Stimulated activated CD4-positive, alpha-beta T cell treated with anti-CD3 and anti-CD28 coated beads, Interleukin-12 subunit alpha, Interleukin-12 subunit beta, amount 100 ng/mL, for 24 hours (primary cell): ENCODE measurements around the gene LYPLAL1.

Experiments used
- DNase-seq, 2 experiments: peaks; one replicate each; pipeline ENCODE4 v3.0.0-alpha.2; 2020; ENCODE audit warnings: low read depth in 2 of 2

Gene LYPLAL1

GRCh38 chr1:219173758-219174459 lies at the start of gene LYPLAL1:
Gene LYPLAL1 (plus strand): TSS chr1:219173878. CDS start chr1:219173891, 13 bp downstream.
- peak; percentile 76 to 77 for DNase-seq

- no peak for DNase-seq
Observed at GRCh38 chr1:219124163-219124562, 49.5 kb upstream of the LYPLAL1 start.

GRCh38 chr1:219125342-219125741 lies 48.3 kb upstream of the LYPLAL1 start:
- DNase-seq: no peak

GRCh38 chr1:219126377-219126776 lies 47.3 kb upstream of the LYPLAL1 start:
- DNase-seq: no peak

GRCh38 chr1:219128957-219129356 lies 44.7 kb upstream of the LYPLAL1 start:
- DNase-seq: no peak

- no peak for DNase-seq
Observed at GRCh38 chr1:219130366-219130935, 43.2 kb upstream of the LYPLAL1 start.

- no peak for DNase-seq
Observed at GRCh38 chr1:219132939-219133338, 40.7 kb upstream of the LYPLAL1 start.

- DNase-seq: no peak
Observed at GRCh38 chr1:219138747-219139146, 34.9 kb upstream of the LYPLAL1 start.

- DNase-seq: no peak
Observed at GRCh38 chr1:219140303-219140877, 33.3 kb upstream of the LYPLAL1 start.

- no peak for DNase-seq
Observed at GRCh38 chr1:219143735-219144134, 29.9 kb upstream of the LYPLAL1 start.

GRCh38 chr1:219144658-219145315 lies 28.9 kb upstream of the LYPLAL1 start:
- DNase-seq: no peak

- no peak for DNase-seq
Observed at GRCh38 chr1:219147571-219148019, 26.1 kb upstream of the LYPLAL1 start.

GRCh38 chr1:219149009-219149577 lies 24.6 kb upstream of the LYPLAL1 start:
- DNase-seq: no peak

- no peak for DNase-seq
Observed at GRCh38 chr1:219149953-219150352, 23.7 kb upstream of the LYPLAL1 start.

GRCh38 chr1:219150913-219151312 lies 22.8 kb upstream of the LYPLAL1 start:
- no peak for DNase-seq

GRCh38 chr1:219151467-219151866 lies 22.2 kb upstream of the LYPLAL1 start:
- no peak for DNase-seq

- DNase-seq: no peak
Observed at GRCh38 chr1:219152751-219153150, 20.9 kb upstream of the LYPLAL1 start.

- DNase-seq: no peak
Observed at GRCh38 chr1:219153723-219154122, 20.0 kb upstream of the LYPLAL1 start.

- DNase-seq: no peak
Observed at GRCh38 chr1:219155135-219155534, 18.5 kb upstream of the LYPLAL1 start.

GRCh38 chr1:219159946-219160645 lies 13.6 kb upstream of the LYPLAL1 start:
- DNase-seq: no peak

GRCh38 chr1:219160967-219161366 lies 12.7 kb upstream of the LYPLAL1 start:
- no peak for DNase-seq

GRCh38 chr1:219161371-219161770 lies 12.3 kb upstream of the LYPLAL1 start:
- no peak for DNase-seq
